RPMI7951 (cell line): ENCODE measurements around the gene CNTNAP3B. TPM values are rescaled to one million over a fixed set of nuclear protein-coding genes. Genes with fewer than 3 reads are reported as not detected.
"Not testable (repeated sequence)": the region's sequence is repeated elsewhere in the genome, so short reads cannot be mapped to it uniquely, and the experiment has no call there.

Experiments used
- DNase-seq: peaks from one replicate; pipeline ENCODE4 v3.0.0-alpha.2; 2012; ENCODE audit warnings: low read depth
- total RNA-seq: library from RNA; depleted of rRNA; stranded (reverse); fragments of >200 nt; shearing (Covaris generic); gene quantifications from 2 replicates; pipeline ENCODE4 v1.2.3, GENCODE V29; 2014; rRNA removed

The CNTNAP3B gene
- total RNA-seq, 1 experiment from 2014 or later: 1.3 TPM

- DNase-seq: not testable (repeated sequence)
These were observed 151.1 kb downstream of the CNTNAP3B start for GRCh38 chr9:41977965-41978600.

- DNase-seq: not testable (repeated sequence)
These were observed 154.3 kb downstream of the CNTNAP3B start for GRCh38 chr9:41974906-41975305.

GRCh38 chr9:41953007-41953406 is 176.2 kb downstream of the CNTNAP3B start:
- DNase-seq: not testable (repeated sequence)

- not testable (repeated sequence) for DNase-seq
These were observed 187.5 kb downstream of the CNTNAP3B start for GRCh38 chr9:41941738-41942137.

- DNase-seq: not testable (repeated sequence)
These were observed 191.1 kb downstream of the CNTNAP3B start for GRCh38 chr9:41938143-41938542.

- DNase-seq: not testable (repeated sequence)
These were observed 193.5 kb downstream of the CNTNAP3B start for GRCh38 chr9:41935727-41936126.

- DNase-seq: not testable (repeated sequence)
These were observed 200.1 kb downstream of the CNTNAP3B start for GRCh38 chr9:41929172-41929571.

- not testable (repeated sequence) for DNase-seq
These were observed 211.9 kb downstream of the CNTNAP3B start for GRCh38 chr9:41917374-41917773.

GRCh38 chr9:41905488-41905887 is 223.7 kb downstream of the CNTNAP3B start:
- not testable (repeated sequence) for DNase-seq

GRCh38 chr9:41902762-41903161 is 226.5 kb downstream of the CNTNAP3B start:
- DNase-seq: not testable (repeated sequence)

GRCh38 chr9:41898720-41899343 is 230.4 kb downstream of the CNTNAP3B start:
- not testable (repeated sequence) for DNase-seq

- DNase-seq: not testable (repeated sequence)
These were observed 254.7 kb downstream of the CNTNAP3B start for GRCh38 chr9:41874557-41874956.

GRCh38 chr9:41855422-41855821 is 273.8 kb downstream of the CNTNAP3B start:
- not testable (repeated sequence) for DNase-seq

GRCh38 chr9:41851848-41852740 is 277.1 kb downstream of the CNTNAP3B start:
- not testable (repeated sequence) for DNase-seq

- not testable (repeated sequence) for DNase-seq
These were observed 281.4 kb downstream of the CNTNAP3B start for GRCh38 chr9:41847829-41848228.

Other genes starting within 250 kb of the CNTNAP3B start
- gene SPATA31A6, start 54.2 kb upstream of the CNTNAP3B start, total RNA-seq: not detected in 2 replicates